WERI-Rb-1 (cell line): Measurements from ENCODE around the gene DCDC1.

Experiments used
- DNase-seq: peaks from one replicate; pipeline ENCODE4 v3.0.0-alpha.2; 2020
- H3K27ac ChIP-seq: fragments of 250-450 bp; sonication (Bioruptor Pico); 2 replicates; pipeline ENCODE4 v1.5.1; 2020; ENCODE audit warnings: mild to moderate bottlenecking, moderate library complexity
- H3K27me3 ChIP-seq: fragments of 250-450 bp; sonication (Bioruptor Pico); 2 replicates; pipeline ENCODE4 v1.5.1; 2021; ENCODE audit warnings: mild to moderate bottlenecking, low read depth, moderate library complexity; ENCODE audit not compliant: insufficient read depth, severe bottlenecking
- H3K36me3 ChIP-seq: fragments of 250-450 bp; sonication (Bioruptor Pico); 2 replicates; pipeline ENCODE4 v1.5.1; 2020; ENCODE audit warnings: mild to moderate bottlenecking, moderate library complexity
- H3K4me3 ChIP-seq: 2 replicates; pipeline ENCODE4 v1.5.1; 2011; ENCODE audit warnings: low read depth, mild to moderate bottlenecking, control low read depth, low read length
- H3K9me3 ChIP-seq: fragments of 250-450 bp; sonication (Bioruptor Pico); 2 replicates; pipeline ENCODE4 v1.5.1; 2021; ENCODE audit warnings: mild to moderate bottlenecking, moderate library complexity; ENCODE audit not compliant: severe bottlenecking
- TF ChIP-seq, protein P1 (sequence below): IDR thresholded peaks from 2 replicates; pipeline ENCODE4 v1.5.1; 2011; ENCODE audit warnings: low read depth, mild to moderate bottlenecking, control low read depth, inconsistent platforms, low read length

Gene DCDC1

DNA sequence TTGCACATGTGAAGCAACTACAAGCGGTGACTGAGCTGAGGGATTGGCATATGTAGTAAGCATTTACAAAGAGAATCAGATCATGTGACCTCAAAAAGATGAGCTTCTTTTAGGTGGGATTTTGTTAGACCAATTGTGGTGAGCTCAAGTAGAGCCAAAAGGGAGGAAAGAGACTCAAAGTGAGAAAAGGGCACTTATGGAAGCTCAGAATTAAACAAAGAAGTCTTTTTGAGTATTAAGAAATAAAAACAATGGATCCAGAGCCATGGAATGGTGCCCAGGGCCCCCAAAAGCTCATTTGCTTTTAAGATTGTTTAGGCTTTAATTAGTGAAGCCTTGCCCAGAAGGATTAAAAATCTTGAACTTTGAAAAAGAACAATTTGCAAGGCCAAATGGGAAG lies 536.7 kb downstream of the DCDC1 start:
- TF ChIP-seq, protein P1, sequence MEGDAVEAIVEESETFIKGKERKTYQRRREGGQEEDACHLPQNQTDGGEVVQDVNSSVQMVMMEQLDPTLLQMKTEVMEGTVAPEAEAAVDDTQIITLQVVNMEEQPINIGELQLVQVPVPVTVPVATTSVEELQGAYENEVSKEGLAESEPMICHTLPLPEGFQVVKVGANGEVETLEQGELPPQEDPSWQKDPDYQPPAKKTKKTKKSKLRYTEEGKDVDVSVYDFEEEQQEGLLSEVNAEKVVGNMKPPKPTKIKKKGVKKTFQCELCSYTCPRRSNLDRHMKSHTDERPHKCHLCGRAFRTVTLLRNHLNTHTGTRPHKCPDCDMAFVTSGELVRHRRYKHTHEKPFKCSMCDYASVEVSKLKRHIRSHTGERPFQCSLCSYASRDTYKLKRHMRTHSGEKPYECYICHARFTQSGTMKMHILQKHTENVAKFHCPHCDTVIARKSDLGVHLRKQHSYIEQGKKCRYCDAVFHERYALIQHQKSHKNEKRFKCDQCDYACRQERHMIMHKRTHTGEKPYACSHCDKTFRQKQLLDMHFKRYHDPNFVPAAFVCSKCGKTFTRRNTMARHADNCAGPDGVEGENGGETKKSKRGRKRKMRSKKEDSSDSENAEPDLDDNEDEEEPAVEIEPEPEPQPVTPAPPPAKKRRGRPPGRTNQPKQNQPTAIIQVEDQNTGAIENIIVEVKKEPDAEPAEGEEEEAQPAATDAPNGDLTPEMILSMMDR, result no peak
- no peaks in the 10 kb centered on the region for H3K9me3 ChIP-seq
- no peaks in the 10 kb centered on the region for H3K27me3 ChIP-seq
- no peak for DNase-seq
- H3K4me3 ChIP-seq, result no peak overlapping the region
- no peaks in the 10 kb centered on the region for H3K36me3 ChIP-seq
- no peak overlapping the region for H3K27ac ChIP-seq

DNA sequence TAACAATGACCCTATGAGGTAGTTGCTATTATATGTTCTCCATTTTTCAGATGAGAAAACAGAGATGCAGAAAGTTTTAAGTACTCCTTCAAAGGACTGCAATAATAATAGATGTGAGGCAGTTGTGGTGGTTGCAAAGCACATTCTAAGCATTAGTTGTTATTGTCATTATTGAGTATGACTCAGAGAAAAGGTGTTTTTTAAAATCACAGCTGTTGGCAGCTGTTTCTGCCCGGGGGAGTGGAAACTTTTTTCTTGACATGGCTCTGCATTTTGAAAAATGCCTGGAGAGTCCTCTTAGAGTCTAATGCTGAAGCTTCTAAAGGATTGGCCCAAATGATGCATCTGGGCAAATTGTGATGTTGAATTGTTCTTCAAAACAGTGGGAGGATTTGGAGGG lies 538.9 kb downstream of the DCDC1 start:
- H3K27me3 ChIP-seq, result no peaks in the 10 kb centered on the region
- TF ChIP-seq, protein P1, result no peak
- no peaks in the 10 kb centered on the region for H3K9me3 ChIP-seq
- DNase-seq, result no peak
- no peak overlapping the region for H3K27ac ChIP-seq
- H3K36me3 ChIP-seq, result no peaks in the 10 kb centered on the region
- no peak overlapping the region for H3K4me3 ChIP-seq

DNA sequence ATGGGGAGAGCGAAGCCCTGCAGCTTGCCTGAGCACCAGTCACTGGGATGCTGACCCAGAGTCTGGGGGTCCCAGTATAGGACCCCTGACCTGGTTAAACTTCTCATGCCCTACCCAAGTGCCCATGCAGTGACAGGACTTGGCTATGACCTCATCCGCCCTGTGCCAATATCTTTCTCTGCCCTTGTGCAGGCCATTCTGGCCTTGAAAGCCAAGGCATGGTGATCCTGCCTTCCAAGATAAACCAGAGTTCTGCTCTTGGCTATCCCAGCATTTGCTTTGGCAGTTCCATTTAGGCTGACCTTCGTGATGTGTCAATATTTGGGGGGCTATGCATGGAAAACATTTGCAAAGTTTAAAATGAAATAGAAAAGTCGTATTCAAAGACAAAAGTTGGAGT lies 542.6 kb downstream of the DCDC1 start:
- Histone ChIP-seq H3K27ac (no peak overlapping the region), H3K36me3 (no peaks in the 10 kb centered on the region), H3K9me3 (no peaks in the 10 kb centered on the region), H3K27me3 (no peaks in the 10 kb centered on the region), H3K4me3 (no peak overlapping the region)
- TF ChIP-seq, protein P1, result no peak
- DNase-seq, result no peak

DNA sequence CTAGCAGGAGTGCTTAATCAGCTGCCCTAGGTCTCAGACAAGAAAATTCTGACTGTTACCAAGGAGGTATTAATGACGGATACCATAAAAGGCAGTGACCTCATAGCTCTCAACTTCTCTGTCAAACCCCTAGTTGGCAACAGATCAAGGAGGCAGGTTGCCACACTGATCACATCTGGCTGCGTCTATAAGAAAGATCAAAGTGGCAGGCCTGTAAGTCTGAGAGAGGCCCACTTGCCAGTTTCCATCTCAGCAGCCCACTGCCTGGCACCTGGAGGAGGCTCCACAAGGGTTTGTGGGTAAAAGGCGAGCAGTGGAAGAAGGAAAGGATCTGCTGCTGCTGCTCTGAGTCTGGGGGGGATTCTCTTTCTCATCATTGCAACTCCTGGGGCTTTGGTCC lies 543.8 kb downstream of the DCDC1 start:
- no peak for DNase-seq
- H3K4me3 ChIP-seq, result no peak overlapping the region
- TF ChIP-seq, protein P1, result no peak
- H3K9me3 ChIP-seq, result no peaks in the 10 kb centered on the region
- H3K27me3 ChIP-seq, result no peaks in the 10 kb centered on the region
- no peaks in the 10 kb centered on the region for H3K36me3 ChIP-seq
- H3K27ac ChIP-seq, result no peak overlapping the region

DNA sequence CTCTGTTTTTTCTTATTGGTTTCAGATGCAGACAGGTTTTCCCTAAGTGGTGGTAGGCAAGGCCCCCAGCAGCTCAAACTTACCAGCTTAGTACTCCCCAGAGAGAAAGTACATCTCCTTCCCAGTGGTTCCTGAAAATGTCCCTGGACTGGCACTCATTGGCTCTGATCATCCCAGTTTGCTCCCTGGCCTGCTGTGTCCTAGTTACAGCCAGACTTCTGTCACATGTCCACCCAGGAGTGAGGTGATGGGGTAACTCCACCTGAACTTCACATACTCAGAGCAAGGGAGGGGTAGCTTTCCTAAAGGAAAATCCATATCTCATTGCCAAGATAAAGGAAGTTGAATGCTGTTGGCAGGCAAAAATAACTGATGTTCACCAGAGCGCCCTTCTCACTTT lies 546.4 kb downstream of the DCDC1 start:
- Histone ChIP-seq H3K4me3 (no peak overlapping the region), H3K36me3 (no peaks in the 10 kb centered on the region), H3K9me3 (no peaks in the 10 kb centered on the region), H3K27ac (no peak overlapping the region), H3K27me3 (no peaks in the 10 kb centered on the region)
- TF ChIP-seq, protein P1, result no peak
- no peak for DNase-seq

DNA sequence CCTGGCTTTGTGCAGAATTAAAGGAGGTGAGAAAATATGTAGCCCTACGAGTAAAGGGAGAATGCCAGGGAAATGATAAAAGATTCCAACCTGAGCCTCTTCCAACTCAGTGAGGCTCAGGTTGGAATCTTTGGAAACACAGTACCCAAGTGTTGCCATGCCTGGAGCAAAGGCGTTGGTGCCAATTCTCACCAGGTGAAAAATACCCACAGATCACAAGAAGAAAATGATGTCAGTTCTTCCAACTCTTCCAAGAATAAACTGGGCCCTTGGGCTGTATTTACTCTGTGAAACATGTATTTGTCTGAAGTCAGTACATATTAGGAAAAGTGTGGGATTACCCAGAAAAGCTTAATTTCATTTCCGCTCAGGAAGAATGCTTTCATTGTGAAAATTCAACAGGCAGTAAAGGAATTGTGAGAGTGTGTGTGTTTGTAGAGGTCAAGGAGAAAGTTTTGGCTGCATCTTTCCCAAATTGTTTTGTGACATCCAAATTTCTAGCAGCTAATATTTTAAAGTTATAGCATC lies 548.0 kb downstream of the DCDC1 start:
- H3K9me3 ChIP-seq, result no peaks in the 10 kb centered on the region

More for the DNA sequence above, 548.0 kb downstream of the DCDC1 start:
- DNase-seq, result no peak
- H3K27ac ChIP-seq, result no peak overlapping the region
- no peak overlapping the region for H3K4me3 ChIP-seq
- TF ChIP-seq, protein P1, result no peak
- H3K36me3 ChIP-seq, result no peaks in the 10 kb centered on the region
- no peaks in the 10 kb centered on the region for H3K27me3 ChIP-seq
